ENCODE measurements around the gene WIPF2.
"Not testable (repeated sequence)": the region's sequence is repeated elsewhere in the genome, so short reads cannot be mapped to it uniquely, and the experiment has no call there.

The WIPF2 gene

GRCh38 chr17:40180694-40181093, 38.4 kb upstream of the WIPF2 start:
- Mint-ChIP-seq H3K9me3 (no peaks in the 10 kb centered on the region), H3K27me3 (peaks cover 8% of the 10 kb centered on the region), H3K27ac (no peak overlapping the region), H3K36me3 (peaks cover 5% of the 10 kb centered on the region), H3K4me1 (peaks cover 9% of the 10 kb centered on the region), H3K4me3 (no peak overlapping the region)
- no peak for DNase-seq
- CTCF ChIA-PET, result interaction anchor here (1.2 to 1.3 kb wide), 2 partner anchors 10 to 68 kb away, joined by 3 to 4 read pairs; no protein-coding TSS in a partner anchor

- CTCF ChIA-PET, result interaction anchor here (1.2 kb wide), 1 partner anchor 10 kb away, joined by 3 read pairs; no protein-coding TSS in a partner anchor
- peaks cover under 1% of the 10 kb centered on the region for H3K36me3 Mint-ChIP-seq
- no peaks in the 10 kb centered on the region for H3K9me3 Mint-ChIP-seq
- peaks cover 8% of the 10 kb centered on the region for H3K27me3 Mint-ChIP-seq
- no peak overlapping the region for H3K27ac Mint-ChIP-seq
- H3K4me3 Mint-ChIP-seq, result no peak overlapping the region
- no peak for DNase-seq
- peaks cover 9% of the 10 kb centered on the region for H3K4me1 Mint-ChIP-seq
Observed at GRCh38 chr17:40181205-40181604, 37.9 kb upstream of the WIPF2 start.

GRCh38 chr17:40182606-40183005, 36.5 kb upstream of the WIPF2 start:
- CTCF ChIA-PET, result interaction anchor here (1.5 to 2.9 kb wide), 2 partner anchors 9 to 69 kb away, joined by 7 to 8 read pairs; no protein-coding TSS in a partner anchor
- no peak overlapping the region for H3K4me3 Mint-ChIP-seq
- H3K36me3 Mint-ChIP-seq, result no peaks in the 10 kb centered on the region
- no peak for DNase-seq
- peaks cover 2% of the 10 kb centered on the region for H3K4me1 Mint-ChIP-seq
- H3K27ac Mint-ChIP-seq, result no peak overlapping the region
- H3K9me3 Mint-ChIP-seq, result no peaks in the 10 kb centered on the region
- peaks cover 8% of the 10 kb centered on the region for H3K27me3 Mint-ChIP-seq

GRCh38 chr17:40187238-40187637, 31.9 kb upstream of the WIPF2 start:
- H3K4me3 Mint-ChIP-seq, result no peak overlapping the region
- no peak overlapping the region for H3K27ac Mint-ChIP-seq
- CTCF ChIA-PET, result interaction anchor here (0.6 to 1.8 kb wide), 3 partner anchors 12 to 174 kb away, joined by 3 to 7 read pairs (median 6); no protein-coding TSS in a partner anchor
- DNase-seq, result no peak
- peaks cover 15% of the 10 kb centered on the region for H3K4me1 Mint-ChIP-seq
- no peaks in the 10 kb centered on the region for H3K36me3 Mint-ChIP-seq
- H3K9me3 Mint-ChIP-seq, result no peaks in the 10 kb centered on the region
- peaks cover 23% of the 10 kb centered on the region for H3K27me3 Mint-ChIP-seq

- H3K9me3 Mint-ChIP-seq, result no peaks in the 10 kb centered on the region
- peaks cover 16% of the 10 kb centered on the region for H3K4me1 Mint-ChIP-seq
- DNase-seq, result no peak
- no peaks in the 10 kb centered on the region for H3K36me3 Mint-ChIP-seq
- H3K27me3 Mint-ChIP-seq, result peaks cover 26% of the 10 kb centered on the region
- no peak overlapping the region for H3K4me3 Mint-ChIP-seq
- H3K27ac Mint-ChIP-seq, result no peak overlapping the region
- CTCF ChIA-PET, result interaction anchor here (0.8 to 1.8 kb wide), 5 partner anchors 10 to 175 kb away, joined by 3 to 7 read pairs (median 3); no protein-coding TSS in a partner anchor
Observed at GRCh38 chr17:40188694-40189093, 30.4 kb upstream of the WIPF2 start.

GRCh38 chr17:40190197-40191021, 28.7 kb upstream of the WIPF2 start:
- CTCF ChIA-PET, result interaction anchor here (0.7 to 4.7 kb wide), 19 partner anchors 8 to 178 kb away, joined by 3 to 87 read pairs (median 5); partner anchors contain the start of gene RAPGEFL1
- peaks cover 29% of the 10 kb centered on the region for H3K4me1 Mint-ChIP-seq

GRCh38 chr17:40191237-40192208, 27.6 kb upstream of the WIPF2 start:
- peak overlapping the region; percentile 33 for H3K27ac Mint-ChIP-seq

More at GRCh38 chr17:40190197-40191021, 28.7 kb upstream of the WIPF2 start:
- no peak overlapping the region for H3K27ac Mint-ChIP-seq
- H3K9me3 Mint-ChIP-seq, result no peaks in the 10 kb centered on the region
- peak overlapping the region; percentile 84 for H3K4me3 Mint-ChIP-seq
- peak; percentile 57 for DNase-seq
- peaks cover 26% of the 10 kb centered on the region for H3K27me3 Mint-ChIP-seq
- no peaks in the 10 kb centered on the region for H3K36me3 Mint-ChIP-seq

GRCh38 chr17:40192961-40193360, 26.1 kb upstream of the WIPF2 start:
- no peak for DNase-seq
- no peaks in the 10 kb centered on the region for H3K9me3 Mint-ChIP-seq
- H3K36me3 Mint-ChIP-seq, result no peaks in the 10 kb centered on the region
- CTCF ChIA-PET, result interaction anchor here (1.0 to 4.7 kb wide), 7 partner anchors 9 to 180 kb away, joined by 3 to 87 read pairs (median 8); partner anchors contain the start of gene CSF3
- no peak overlapping the region for H3K4me3 Mint-ChIP-seq
- peaks cover 29% of the 10 kb centered on the region for H3K4me1 Mint-ChIP-seq
- H3K27ac Mint-ChIP-seq, result no peak overlapping the region
- H3K27me3 Mint-ChIP-seq, result peaks cover 33% of the 10 kb centered on the region

More at GRCh38 chr17:40191237-40192208, 27.6 kb upstream of the WIPF2 start:
- H3K4me1 Mint-ChIP-seq, result peaks cover 29% of the 10 kb centered on the region
- no peaks in the 10 kb centered on the region for H3K9me3 Mint-ChIP-seq
- H3K4me3 Mint-ChIP-seq, result peak overlapping the region; percentile 84
- no peaks in the 10 kb centered on the region for H3K36me3 Mint-ChIP-seq
- peak; percentile 79 for DNase-seq
- CTCF ChIA-PET, result interaction anchor here (0.6 to 4.7 kb wide), 20 partner anchors 9 to 179 kb away, joined by 3 to 87 read pairs (median 6); partner anchors contain the start of gene RAPGEFL1
- H3K27me3 Mint-ChIP-seq, result peaks cover 26% of the 10 kb centered on the region

GRCh38 chr17:40194821-40195220, 24.3 kb upstream of the WIPF2 start:
- Mint-ChIP-seq H3K36me3 (no peaks in the 10 kb centered on the region), H3K27ac (peak overlapping the region; percentile 55), H3K9me3 (no peaks in the 10 kb centered on the region), H3K27me3 (peaks cover 36% of the 10 kb centered on the region), H3K4me1 (peaks cover 29% of the 10 kb centered on the region), H3K4me3 (no peak overlapping the region)
- no peak for DNase-seq
- CTCF ChIA-PET, result interaction anchor here (0.7 to 1.1 kb wide), 3 partner anchors 80 to 181 kb away, joined by 3 to 4 read pairs (median 3); no protein-coding TSS in a partner anchor

GRCh38 chr17:40197550-40197949, 21.6 kb upstream of the WIPF2 start:
- Mint-ChIP-seq H3K27me3 (peaks cover 28% of the 10 kb centered on the region), H3K4me1 (peaks cover 20% of the 10 kb centered on the region), H3K9me3 (no peaks in the 10 kb centered on the region), H3K27ac (no peak overlapping the region), H3K4me3 (no peak overlapping the region), H3K36me3 (no peaks in the 10 kb centered on the region)
- CTCF ChIA-PET, result interaction anchor here (0.9 to 4.2 kb wide), 4 partner anchors 21 to 86 kb away, joined by 3 to 21 read pairs (median 4); no protein-coding TSS in a partner anchor
- no peak for DNase-seq

GRCh38 chr17:40197965-40198456, 21.1 kb upstream of the WIPF2 start:
- H3K36me3 Mint-ChIP-seq, H3K9me3 Mint-ChIP-seq, H3K27ac Mint-ChIP-seq, H3K4me3 Mint-ChIP-seq: not testable (repeated sequence)
- DNase-seq, result peak; percentile 60
- CTCF ChIA-PET, result interaction anchor here (0.7 to 4.2 kb wide), 8 partner anchors 8 to 92 kb away, joined by 3 to 21 read pairs (median 4); no protein-coding TSS in a partner anchor
- peaks cover 30% of the 10 kb centered on the region for H3K27me3 Mint-ChIP-seq
- H3K4me1 Mint-ChIP-seq, result peaks cover 20% of the 10 kb centered on the region

GRCh38 chr17:40198576-40198975, 20.5 kb upstream of the WIPF2 start:
- Mint-ChIP-seq H3K27me3 (peaks cover 36% of the 10 kb centered on the region), H3K36me3 (no peaks in the 10 kb centered on the region), H3K4me3 (no peak overlapping the region), H3K9me3 (no peaks in the 10 kb centered on the region), H3K4me1 (peaks cover 20% of the 10 kb centered on the region), H3K27ac (no peak overlapping the region)
- DNase-seq, result no peak
- CTCF ChIA-PET, result interaction anchor here (0.7 to 4.2 kb wide), 7 partner anchors 9 to 171 kb away, joined by 3 to 21 read pairs (median 4); no protein-coding TSS in a partner anchor

- Mint-ChIP-seq H3K36me3 (no peaks in the 10 kb centered on the region), H3K27me3 (peaks cover 48% of the 10 kb centered on the region), H3K9me3 (no peaks in the 10 kb centered on the region), H3K4me1 (peaks cover 6% of the 10 kb centered on the region), H3K27ac (no peak overlapping the region), H3K4me3 (no peak overlapping the region)
- no peak for DNase-seq
- CTCF ChIA-PET, result interaction anchor here (0.6 to 3.1 kb wide), 8 partner anchors 9 to 152 kb away, joined by 3 to 20 read pairs (median 4); no protein-coding TSS in a partner anchor
Observed at GRCh38 chr17:40203131-40203530, 16.0 kb upstream of the WIPF2 start.
